ENCODE measurements around the gene EML1. TPM values are rescaled to one million over a fixed set of nuclear protein-coding genes. Genes with fewer than 3 reads are reported as not detected.

Gene EML1
- total and polyA plus RNA-seq, 2 experiments from 2014 or later: 22.9 to 31.9 TPM

- H3K9me3 ChIP-seq (ENCODE audit: low read depth): no peaks in the 10 kb centered on the region
- H3K4me1 ChIP-seq (ENCODE audit: insufficient read depth): peaks cover 20% of the 10 kb centered on the region
- H3K27ac ChIP-seq: peak overlapping the region; percentile 71
- DNase-seq (ENCODE audit: low spot score): no peak
- no peaks in the 10 kb centered on the region for H3K9me2 ChIP-seq (replicated peaks; ENCODE audit: insufficient read depth)
- H4K20me1 ChIP-seq (ENCODE audit: insufficient read depth, poor library complexity, severe bottlenecking): no peaks in the 10 kb centered on the region
- no peak overlapping the region for H3K4me3 ChIP-seq
- no peaks in the 10 kb centered on the region for H3K79me2 ChIP-seq
- no peak overlapping the region for H2AFZ ChIP-seq
- no peaks in the 10 kb centered on the region for H3K36me3 ChIP-seq (replicated peaks; ENCODE audit: insufficient read depth, low read depth)
- TF ChIP-seq EZH2phosphoT487 (IDR thresholded peaks at IDR 0.05; ENCODE audit: low read depth, severe bottlenecking, unreplicated experiment): no peak
- no peak for TF ChIP-seq EZH2 (IDR thresholded peaks at IDR 0.05; ENCODE audit: borderline replicate concordance)
- TF ChIP-seq CTCF (IDR thresholded peaks at IDR 0.05; ENCODE audit: poor library complexity): no peak
- H3K4me2 ChIP-seq: no peak overlapping the region
- WGBS (ENCODE audit: low lambda C conversion rate, missing lambda C conversion rate): 94% methylated on average over 7 of the region's 7 CpGs
- no peaks in the 10 kb centered on the region for H3K27me3 ChIP-seq
Observed at GRCh38 chr14:99908653-99909250, 115.5 kb downstream of the EML1 start.

GRCh38 chr14:99909513-99910064, 116.4 kb downstream of the EML1 start:
- WGBS (ENCODE audit: low lambda C conversion rate, missing lambda C conversion rate): 80% methylated on average over 12 of the region's 12 CpGs
- H3K4me2 ChIP-seq: peak overlapping the region; percentile 0
- H3K36me3 ChIP-seq (replicated peaks; ENCODE audit: insufficient read depth, low read depth): no peaks in the 10 kb centered on the region
- H3K9me2 ChIP-seq (replicated peaks; ENCODE audit: insufficient read depth): no peaks in the 10 kb centered on the region
- no peaks in the 10 kb centered on the region for H3K79me2 ChIP-seq
- peak overlapping the region; percentile 71 for H3K27ac ChIP-seq
- TF ChIP-seq CTCF (IDR thresholded peaks at IDR 0.05; ENCODE audit: poor library complexity) (no peak), EZH2phosphoT487 (IDR thresholded peaks at IDR 0.05; ENCODE audit: low read depth, severe bottlenecking, unreplicated experiment) (no peak), EZH2 (IDR thresholded peaks at IDR 0.05; ENCODE audit: borderline replicate concordance) (no peak)
- H3K27me3 ChIP-seq: no peaks in the 10 kb centered on the region
- peak; percentile 22 for DNase-seq (ENCODE audit: low spot score)
- no peak overlapping the region for H2AFZ ChIP-seq
- H3K4me1 ChIP-seq (ENCODE audit: insufficient read depth): peaks cover 20% of the 10 kb centered on the region
- H3K9me3 ChIP-seq (ENCODE audit: low read depth): no peaks in the 10 kb centered on the region
- H3K4me3 ChIP-seq: no peak overlapping the region
- no peaks in the 10 kb centered on the region for H4K20me1 ChIP-seq (ENCODE audit: insufficient read depth, poor library complexity, severe bottlenecking)

GRCh38 chr14:99910337-99911309, 117.4 kb downstream of the EML1 start:
- peaks cover 20% of the 10 kb centered on the region for H3K4me1 ChIP-seq (ENCODE audit: insufficient read depth)
- no peak overlapping the region for H3K4me3 ChIP-seq
- no peaks in the 10 kb centered on the region for H3K9me3 ChIP-seq (ENCODE audit: low read depth)
- TF ChIP-seq CTCF (IDR thresholded peaks at IDR 0.05; ENCODE audit: poor library complexity): no peak
- TF ChIP-seq EZH2 (IDR thresholded peaks at IDR 0.05; ENCODE audit: borderline replicate concordance): no peak
- no peak for TF ChIP-seq EZH2phosphoT487 (IDR thresholded peaks at IDR 0.05; ENCODE audit: low read depth, severe bottlenecking, unreplicated experiment)
- WGBS (ENCODE audit: low lambda C conversion rate, missing lambda C conversion rate): 54% methylated on average over 11 of the region's 11 CpGs
- DNase-seq (ENCODE audit: low spot score): peak; percentile 79
- no peaks in the 10 kb centered on the region for H3K9me2 ChIP-seq (replicated peaks; ENCODE audit: insufficient read depth)
- H4K20me1 ChIP-seq (ENCODE audit: insufficient read depth, poor library complexity, severe bottlenecking): no peaks in the 10 kb centered on the region
- peak overlapping the region; percentile 44 for H3K4me2 ChIP-seq
- peak overlapping the region; percentile 85 for H3K27ac ChIP-seq
- H3K79me2 ChIP-seq: no peaks in the 10 kb centered on the region
- no peak overlapping the region for H2AFZ ChIP-seq
- H3K36me3 ChIP-seq (replicated peaks; ENCODE audit: insufficient read depth, low read depth): no peaks in the 10 kb centered on the region
- H3K27me3 ChIP-seq: no peaks in the 10 kb centered on the region

Measured in hepatocyte (in vitro differentiated cells).